A673 (cell line): ENCODE data around the gene HSPG2.

ENCODE experiments used
- EZH2 ChIP-seq: fragments of 200-600 bp; sonication (generic); IDR thresholded peaks from 2 replicates; pipeline ENCODE4 v1.6.1; 2017; ENCODE audit warnings: borderline replicate concordance, low read depth, mild to moderate bottlenecking, mixed read lengths, antibody characterized with exemption, low read length; ENCODE audit not compliant: poor library complexity, severe bottlenecking
- TF ChIP-seq, protein P1 (sequence below): fragments of 300-800, 200-600 bp; sonication (generic); conservative IDR thresholded peaks from 2 replicates; pipeline ENCODE4 v1.5.1; 2017; ENCODE audit warnings: low read depth, mild to moderate bottlenecking, antibody characterized with exemption, low read length, moderate library complexity, mixed read lengths

DNA sequence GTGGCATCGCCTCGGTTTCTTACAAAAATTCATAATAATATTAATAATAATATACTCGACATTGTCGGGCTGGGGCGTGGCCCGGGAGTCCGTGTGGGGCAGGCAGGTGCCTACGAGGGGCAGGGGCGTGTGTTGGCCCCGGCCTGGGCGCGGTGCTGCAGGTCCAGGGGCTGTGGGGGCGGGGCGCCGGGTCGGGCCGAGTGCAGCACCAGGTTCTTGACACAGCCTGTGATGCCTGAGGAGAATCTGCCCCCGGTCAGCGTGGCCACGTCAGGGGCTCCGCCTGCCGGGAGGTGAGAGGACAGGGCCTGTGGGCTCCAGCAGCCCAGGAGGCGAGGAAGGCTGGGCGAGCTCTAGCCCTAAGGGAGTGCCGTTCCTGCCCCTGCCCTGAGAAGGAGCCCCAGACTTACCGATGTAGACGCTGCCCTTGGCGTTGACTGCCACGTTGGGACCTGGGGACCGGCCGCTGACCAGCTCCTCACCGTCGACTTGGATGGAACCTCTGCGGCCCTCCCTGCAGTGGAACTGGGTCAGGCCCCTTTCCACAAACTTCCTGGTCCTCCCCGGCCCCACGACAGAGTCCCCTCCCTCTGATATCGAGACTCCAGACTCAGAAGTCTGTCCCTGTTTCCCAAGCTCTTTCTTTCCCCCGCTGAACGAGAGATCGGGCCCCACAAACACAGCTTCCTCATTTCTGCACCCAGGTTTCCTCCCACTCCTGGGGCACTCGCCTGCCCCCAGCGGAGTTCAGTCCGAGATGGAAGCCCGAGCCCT lies 113.7 kb downstream of the HSPG2 start:
- TF ChIP-seq, protein P1, sequence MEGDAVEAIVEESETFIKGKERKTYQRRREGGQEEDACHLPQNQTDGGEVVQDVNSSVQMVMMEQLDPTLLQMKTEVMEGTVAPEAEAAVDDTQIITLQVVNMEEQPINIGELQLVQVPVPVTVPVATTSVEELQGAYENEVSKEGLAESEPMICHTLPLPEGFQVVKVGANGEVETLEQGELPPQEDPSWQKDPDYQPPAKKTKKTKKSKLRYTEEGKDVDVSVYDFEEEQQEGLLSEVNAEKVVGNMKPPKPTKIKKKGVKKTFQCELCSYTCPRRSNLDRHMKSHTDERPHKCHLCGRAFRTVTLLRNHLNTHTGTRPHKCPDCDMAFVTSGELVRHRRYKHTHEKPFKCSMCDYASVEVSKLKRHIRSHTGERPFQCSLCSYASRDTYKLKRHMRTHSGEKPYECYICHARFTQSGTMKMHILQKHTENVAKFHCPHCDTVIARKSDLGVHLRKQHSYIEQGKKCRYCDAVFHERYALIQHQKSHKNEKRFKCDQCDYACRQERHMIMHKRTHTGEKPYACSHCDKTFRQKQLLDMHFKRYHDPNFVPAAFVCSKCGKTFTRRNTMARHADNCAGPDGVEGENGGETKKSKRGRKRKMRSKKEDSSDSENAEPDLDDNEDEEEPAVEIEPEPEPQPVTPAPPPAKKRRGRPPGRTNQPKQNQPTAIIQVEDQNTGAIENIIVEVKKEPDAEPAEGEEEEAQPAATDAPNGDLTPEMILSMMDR: no peak
- TF ChIP-seq EZH2: no peak
